Measurements from ENCODE around the gene JPT1.

Gene JPT1

DNA sequence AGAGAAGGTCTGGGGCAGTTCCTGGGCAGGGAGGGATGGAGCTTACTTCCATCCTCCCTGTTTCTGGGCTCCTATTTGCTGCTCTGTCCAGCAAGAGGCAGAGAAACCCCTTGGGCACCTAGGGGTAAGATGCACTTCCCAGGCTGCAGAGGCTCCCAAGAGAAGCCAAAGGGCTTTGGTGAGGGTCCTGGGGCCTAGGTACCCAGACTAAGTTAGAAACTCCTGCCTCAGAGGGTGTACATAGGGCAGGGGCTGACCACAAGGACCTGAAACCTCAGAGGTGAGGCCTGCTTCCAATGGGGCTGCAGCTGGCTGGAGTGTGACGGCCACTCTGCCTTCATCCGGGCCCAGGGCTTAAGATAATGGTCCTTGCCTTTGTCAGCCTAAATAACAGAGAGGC lies 46.1 kb downstream of the JPT1 start:
- no peak for DNase-seq (ENCODE audit: low read depth in 1 of 2, low spot score in 1 of 2)

DNA sequence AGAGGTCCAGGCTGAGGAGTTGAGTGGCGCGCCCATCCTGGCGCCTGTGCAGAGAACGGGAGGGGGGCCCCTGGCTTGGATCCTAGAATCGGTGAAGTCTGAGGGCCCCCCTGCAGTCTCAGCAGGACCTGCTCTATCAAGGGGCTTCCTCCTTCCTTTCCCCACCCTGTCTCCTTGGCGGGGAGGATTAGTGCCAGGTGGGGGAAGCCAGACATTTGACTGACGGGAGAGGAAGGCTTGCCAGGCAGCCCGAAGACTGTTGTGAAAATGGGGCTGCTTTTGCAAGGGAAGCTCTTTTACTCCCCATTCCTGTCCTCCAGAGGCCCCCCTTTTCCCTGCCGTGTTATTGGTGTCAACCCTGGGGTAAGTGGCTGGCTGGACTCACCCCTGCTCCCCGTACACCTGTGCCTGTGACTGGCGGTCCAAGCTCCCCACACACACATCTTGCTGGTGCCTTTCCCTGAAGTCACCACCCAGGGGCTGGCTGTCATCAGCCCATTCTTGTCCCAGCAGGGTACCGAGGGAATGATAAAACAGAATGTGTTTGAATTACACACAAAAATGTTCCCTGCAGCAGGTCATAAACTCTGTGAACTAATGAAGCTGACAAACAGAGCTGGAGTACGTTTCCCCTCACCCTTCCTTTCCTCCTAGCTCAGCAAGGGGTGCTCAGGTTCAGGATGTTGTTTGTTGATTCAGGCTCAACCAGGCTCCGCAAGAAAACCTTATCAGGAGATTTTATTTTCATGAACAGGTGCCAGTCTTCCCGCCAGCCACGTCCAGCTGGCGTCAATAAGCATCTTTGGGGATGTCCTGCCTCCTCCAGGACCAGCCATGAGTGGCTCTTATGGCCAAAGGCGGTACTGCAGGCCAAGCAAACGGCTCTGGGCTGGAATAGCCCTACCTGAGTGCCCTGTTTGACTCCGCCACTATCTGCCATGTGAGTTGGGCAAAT lies 48.9 kb downstream of the JPT1 start:
- no peak for DNase-seq (ENCODE audit: low read depth in 1 of 2, low spot score in 1 of 2)

DNA sequence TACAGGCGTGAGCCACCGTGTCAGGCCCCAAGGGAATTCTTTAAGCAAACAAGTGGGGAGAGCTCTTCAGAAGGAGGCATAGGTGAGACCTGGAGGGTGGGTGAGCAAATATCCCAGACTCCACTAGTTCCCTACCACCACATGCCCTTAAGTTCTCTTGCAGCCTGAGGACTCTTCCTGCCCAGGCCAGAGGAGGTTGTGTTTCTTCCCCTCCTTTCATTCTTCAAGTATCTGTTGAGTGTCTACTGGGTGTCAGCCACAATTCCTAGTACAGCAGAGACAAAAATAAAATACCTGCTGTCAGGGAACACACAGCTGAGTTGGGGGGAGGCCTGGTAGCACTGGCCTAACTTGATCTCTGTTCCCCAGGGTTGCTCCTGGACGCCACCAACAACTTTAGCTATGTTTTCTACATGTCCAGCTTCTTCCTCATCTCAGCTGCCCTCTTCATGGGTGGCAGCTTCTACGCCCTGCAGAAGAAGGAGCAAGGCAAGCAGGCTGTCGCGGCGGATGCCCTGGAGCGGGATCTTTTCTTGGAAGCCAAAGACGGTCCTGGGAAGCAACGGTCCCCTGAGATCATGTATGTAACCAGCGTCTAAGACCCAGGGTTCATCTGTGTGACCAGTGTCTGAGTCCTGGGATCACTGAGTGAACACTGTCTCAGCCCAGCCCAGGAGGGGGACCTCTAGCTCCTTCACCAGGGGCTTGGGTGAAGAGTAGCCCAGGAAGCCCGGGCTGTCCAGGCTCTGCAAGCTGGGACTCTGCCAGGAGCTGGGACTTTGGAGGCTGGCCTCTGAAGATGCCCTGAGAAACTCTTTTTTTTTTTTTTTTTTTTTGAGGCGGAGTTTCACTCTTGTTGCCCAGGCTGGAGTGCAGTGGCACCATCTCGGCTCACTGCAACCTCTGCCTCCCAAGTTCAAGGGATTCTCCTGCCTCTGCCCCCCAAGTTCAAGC lies 50.4 kb downstream of the JPT1 start:
- no peak for DNase-seq (ENCODE audit: low read depth in 1 of 2, low spot score in 1 of 2)

DNA sequence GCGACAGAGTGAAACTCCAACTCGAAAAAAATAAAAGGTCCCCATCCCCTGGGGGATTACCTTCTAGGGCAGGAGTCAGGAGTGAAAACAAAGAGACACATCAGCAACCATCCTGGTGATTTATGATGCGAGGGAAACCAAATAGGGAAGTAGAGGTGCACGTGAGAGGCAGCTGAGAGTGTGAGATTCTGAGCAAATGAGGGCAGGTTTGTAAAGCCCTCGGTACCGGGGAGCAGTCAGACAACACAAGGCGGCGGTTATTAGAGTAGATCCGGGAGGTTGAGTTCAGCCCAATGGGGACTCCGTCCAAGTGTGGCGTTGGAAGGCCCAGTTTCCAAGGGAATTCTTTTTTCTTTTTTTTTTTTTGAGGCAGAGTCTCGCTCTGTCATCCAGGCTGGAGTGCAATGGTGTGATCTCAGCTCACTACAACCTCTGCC lies 51.9 kb downstream of the JPT1 start:
- no peak for DNase-seq (ENCODE audit: low read depth in 1 of 2, low spot score in 1 of 2)

DNA sequence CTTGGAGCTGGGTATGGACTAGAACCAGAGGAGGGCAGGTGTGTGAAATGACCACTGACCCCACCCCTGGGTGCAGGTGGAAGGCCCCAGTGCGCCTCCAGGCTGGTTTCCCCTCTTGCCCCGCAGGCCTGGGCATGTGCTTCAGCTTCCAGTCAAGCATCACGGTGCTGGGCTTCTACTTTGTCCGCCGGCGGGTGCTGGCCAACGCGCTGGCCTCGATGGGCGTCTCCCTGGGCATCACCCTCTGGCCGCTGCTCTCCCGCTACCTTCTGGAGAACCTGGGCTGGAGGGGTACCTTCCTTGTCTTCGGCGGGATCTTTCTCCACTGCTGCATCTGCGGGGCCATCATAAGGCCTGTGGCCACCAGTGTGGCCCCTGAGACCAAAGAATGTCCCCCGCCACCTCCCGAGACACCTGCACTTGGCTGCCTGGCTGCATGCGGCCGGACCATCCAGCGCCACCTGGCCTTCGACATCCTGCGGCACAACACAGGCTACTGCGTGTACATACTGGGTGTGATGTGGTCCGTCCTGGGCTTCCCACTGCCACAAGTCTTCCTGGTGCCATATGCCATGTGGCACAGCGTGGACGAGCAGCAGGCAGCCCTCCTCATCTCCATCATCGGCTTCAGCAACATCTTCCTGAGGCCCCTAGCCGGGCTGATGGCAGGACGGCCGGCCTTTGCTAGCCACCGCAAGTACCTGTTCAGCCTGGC lies 54.3 kb downstream of the JPT1 start:
- no peak for DNase-seq (ENCODE audit: low read depth in 1 of 2, low spot score in 1 of 2)

DNA sequence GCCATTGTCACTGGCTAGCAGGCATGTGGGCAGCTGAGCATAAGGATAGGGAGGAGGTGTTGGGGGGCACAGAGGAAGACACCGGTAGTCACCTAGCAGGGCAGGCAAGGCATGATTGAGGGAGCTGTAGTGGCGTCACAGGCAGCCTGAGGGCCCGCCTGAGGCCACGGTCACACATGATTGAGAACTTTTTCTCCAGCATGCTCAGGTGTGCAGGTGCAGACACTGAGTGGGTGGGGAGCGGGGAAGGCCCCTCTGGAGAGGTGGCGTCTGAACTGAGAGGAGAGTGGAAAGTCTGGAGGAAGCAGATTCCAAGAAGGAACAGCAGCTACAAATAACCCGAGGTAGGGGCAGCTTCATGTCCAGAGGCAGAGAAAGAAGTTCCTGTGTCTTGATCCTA lies 55.5 kb downstream of the JPT1 start:
- DNase-seq (ENCODE audit: low read depth in 1 of 2, low spot score in 1 of 2): no peak

DNA sequence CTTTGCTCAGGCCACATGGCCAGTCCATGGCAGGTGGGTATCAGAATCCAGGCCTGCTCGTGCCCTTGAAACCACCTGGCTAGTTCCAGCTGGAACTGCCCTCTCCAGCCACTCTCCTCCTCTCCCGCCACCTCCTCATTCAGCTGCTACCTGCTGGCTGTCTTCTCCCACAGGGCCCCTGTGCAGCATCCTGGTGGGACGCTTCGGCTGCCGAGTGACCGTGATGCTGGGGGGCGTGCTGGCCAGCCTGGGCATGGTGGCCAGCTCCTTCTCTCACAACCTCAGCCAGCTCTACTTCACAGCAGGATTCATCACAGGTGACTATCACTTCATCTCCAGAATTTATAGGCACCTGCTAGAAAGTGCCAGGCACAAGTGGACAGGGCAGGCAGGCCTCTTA lies 56.4 kb downstream of the JPT1 start:
- no peak for DNase-seq (ENCODE audit: low read depth in 1 of 2, low spot score in 1 of 2)

DNA sequence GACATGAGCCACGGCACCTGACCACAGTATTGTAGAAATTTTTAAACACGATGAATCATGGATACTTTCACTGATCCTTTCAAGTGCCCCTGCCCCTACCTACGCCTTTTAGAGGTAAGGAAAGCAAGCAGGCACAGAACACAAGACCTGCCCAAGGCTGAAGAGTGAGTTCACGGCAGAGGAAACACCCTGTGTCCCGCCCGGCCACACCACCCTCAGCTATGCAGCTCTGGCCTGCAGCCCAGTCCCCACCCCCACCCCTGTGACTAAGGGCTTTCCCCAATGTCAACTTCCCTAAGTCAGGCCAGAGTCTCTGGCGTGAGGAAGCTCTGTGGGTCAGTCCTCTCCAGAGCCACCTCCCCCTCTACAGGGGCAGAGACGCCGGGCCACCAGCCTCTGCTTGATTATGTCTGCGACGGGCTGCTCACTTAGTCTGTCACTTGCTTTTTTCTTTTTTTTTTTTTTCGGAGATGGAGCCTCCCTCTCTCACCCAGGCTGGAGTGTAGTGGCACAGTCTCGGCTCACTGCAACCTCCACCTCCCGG lies 58.2 kb downstream of the JPT1 start:
- no peak for DNase-seq (ENCODE audit: low read depth in 1 of 2, low spot score in 1 of 2)

DNA sequence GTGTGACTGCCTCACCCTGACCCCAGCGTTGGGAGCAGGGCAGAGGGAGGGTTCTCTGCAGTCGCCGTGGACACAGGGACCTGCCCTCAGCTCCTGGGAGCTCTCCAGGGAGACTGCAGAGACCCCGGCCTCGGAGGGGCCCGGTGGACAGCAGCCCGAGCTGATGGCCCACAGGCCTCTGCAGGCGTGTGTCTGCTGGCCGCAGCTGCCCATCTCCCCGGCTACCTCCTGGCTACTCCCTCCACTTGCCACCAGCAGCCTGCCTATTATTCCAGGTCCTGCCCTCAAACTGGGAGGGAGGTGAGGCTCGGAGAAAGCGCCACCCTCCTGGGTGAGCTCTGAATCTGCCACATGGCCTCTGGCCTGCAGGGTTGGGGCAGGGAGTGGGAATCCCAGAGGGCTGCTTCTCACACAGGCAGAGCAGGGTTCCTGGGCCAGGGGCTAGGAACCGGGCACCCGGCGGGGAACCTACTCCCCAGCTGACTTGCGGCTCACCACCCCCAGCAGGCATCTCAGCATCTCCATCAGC lies 59.4 kb downstream of the JPT1 start:
- DNase-seq (ENCODE audit: low read depth in 1 of 2, low spot score in 1 of 2): no peak

DNA sequence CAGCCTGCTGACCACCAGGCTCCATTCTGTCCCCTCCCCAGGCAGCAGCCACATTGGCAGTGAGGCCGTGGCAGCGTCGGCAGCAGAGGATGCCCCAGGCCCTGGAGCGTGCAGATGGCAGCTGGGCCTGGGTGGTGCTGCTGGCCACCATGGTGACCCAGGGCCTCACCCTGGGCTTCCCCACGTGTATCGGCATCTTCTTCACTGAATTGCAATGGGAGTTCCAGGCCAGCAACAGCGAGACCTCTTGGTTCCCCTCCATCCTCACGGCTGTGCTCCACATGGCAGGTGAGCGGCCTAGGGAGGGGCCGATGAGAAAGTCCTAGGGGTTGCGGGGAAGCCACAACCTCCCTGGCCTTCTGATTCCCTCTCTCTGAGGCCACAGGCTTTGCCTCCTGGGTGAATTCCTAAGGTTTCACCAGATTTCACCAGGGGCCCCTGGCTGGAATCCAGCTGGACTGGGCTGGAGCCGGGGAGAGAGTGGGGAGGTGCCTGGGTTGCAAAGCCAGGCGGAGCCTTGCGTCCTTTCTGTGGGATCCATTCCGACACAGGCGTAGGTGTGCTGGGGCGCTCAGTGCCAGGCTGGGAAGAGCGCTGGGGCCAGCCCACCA lies 60.7 kb downstream of the JPT1 start:
- DNase-seq (ENCODE audit: low read depth in 1 of 2, low spot score in 1 of 2): no peak

DNA sequence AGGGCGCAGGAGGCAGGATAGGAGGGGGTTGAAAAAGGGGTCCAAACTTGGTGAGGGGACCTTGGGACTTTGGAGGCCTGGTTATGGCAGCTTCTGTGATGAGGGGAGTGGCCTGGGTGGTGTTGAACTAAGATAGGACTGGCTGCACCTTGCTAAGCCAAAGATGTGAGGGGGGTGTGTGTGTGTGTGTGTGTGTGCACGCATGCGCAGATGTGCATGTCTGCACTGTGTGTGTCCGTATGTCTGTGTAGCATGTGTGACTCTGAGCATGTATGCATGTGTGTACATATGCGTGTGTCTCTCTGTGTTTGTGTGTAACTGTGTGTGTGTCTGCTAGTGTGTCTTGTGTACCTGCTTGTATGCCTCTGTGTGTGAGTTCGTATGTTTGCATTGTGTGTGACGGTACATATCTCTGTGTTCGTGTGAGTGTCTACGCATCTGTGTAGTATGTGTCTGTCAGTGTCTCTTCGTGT lies 62.4 kb downstream of the JPT1 start:
- DNase-seq (ENCODE audit: low read depth in 1 of 2, low spot score in 1 of 2): no peak

DNA sequence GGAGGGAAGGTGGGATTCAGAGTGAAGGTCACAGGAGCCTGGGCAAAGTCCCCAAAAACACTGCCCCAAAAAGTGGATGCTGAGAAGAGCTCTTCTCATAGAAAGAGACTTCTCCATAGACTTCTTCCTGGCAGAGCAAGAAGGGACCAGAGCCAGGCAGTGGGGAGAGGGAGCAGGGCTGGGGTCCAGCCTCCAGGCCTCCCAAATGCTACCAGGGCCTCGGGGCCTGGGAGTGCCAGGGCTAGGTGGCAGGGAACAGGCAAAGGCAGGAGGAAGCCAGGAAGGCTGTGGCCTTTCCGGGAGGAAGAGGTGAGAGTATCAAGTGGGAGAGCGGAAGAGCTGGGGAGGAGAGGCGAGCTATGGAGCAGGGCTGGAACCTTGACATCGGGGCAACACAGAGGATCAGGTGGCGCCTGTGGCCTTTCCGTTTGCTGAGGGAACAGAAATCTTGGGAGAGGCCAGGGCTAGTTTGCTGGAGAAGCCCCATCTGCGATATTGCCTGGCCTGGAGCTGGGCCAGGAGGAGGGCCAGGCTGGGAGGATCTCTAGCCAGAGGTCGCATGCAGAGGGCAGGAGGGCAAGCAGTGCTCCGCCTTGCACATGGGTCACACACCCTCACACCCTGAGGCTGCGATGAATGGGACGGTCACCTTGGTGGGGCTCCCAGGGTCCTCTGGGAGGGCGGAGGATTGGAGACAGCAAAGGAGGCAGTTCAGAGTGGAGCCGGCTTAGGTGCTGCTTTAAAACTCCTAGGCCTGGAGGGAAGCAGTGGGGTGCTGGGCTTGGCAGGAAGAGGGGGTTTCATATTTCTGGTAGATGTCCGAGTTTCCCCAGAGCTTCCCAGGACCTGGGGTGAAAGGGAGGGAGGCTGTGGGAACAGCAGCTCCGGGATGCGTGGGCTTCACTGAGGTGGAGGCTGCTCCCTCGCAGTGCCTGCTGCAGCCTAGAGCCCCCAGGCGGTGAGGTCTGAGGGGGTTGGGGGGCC lies 63.1 kb downstream of the JPT1 start:
- no peak for DNase-seq (ENCODE audit: low read depth in 1 of 2, low spot score in 1 of 2)

DNA sequence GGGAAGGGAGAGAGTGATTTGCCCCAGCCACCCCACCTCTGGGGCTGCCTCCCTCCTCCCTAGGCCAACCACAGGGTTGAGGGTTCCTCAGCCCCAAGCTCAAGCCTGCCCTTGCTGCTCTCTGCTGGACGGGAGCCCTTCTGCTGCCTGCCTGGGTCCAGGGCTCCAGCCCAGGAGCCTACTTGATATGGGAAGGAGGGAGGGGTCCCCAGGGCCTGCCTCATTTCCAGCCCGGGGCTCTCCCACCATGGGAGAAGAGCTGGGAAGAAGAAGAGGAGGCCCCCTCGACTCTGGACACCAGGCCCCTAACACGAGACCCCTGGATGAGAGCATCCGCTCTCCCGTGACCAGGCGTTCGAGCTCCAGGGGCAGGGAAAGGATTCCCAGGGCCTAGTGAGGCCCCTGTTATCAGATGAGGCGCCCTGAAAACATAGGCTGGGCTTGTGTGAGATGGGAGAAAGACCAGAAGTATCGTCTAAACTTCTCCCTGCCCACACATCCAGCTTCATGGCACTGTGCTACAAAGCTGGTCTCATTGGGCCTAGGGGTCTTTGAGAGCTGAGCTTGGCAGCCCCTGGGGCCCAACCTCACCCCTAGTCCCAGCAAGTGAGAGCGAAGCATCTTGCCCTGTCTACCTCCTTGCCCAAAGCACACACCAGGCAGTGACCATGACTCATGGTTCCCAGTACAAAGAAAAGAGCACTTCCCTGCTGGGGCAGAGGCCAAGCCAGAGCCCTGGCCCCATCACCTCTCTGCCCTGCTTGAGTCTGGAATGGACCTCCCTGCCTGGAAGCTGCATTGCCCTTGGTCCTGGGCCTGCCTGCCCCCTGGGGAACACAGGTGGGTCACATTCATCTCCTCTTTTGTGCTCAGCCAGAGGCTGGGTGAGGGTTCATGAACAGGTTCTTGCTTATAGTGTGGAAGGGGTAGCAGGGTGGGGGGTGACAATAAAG lies 65.6 kb downstream of the JPT1 start:
- DNase-seq (ENCODE audit: low read depth in 1 of 2, low spot score in 1 of 2): no peak

DNA sequence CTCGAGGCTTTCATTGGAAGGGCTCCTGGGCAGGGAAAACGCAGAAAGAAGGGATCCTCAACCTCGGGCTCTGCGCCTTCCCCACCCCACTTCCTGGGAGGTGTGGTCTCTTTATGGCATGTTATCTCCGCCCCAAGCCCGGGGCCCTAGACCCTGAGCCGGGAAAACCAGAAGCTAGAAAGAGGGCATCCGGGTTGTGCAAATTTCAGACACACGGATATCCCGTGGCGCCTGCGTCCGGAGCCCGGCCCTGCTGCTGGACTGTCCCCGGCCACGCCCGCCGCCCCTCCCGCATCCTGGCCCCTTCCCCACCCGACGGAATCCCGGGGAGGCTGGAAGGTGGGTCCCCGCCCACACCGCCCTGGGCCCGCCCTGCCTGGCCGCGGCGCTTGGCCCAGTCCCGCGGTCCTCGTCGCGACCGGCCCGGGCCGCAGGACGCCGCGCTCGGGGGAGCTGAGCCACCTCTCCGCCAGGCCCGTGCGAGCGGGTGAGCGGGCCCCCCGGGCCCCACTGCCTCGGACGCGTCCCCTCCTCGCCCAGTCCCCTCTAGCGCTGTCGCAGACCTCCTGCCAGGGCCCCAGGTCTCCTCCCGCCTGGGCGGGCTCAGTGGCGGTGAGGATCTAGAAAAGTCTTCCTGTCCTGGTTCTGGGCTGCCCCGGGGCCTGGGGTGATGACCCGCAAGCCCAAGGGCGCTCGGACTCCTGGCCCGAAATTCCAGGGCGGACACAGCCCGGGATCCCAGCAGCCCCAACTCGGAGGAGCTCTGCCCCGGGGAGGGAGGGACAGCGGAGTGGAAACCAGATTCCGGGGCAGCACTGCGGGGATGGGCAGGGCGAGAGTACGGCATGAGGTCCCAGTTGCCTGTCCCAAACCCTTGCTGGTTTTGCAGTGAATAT lies 66.5 kb downstream of the JPT1 start, which contains the start of gene SLC16A5:
SLC16A5 (plus strand) TSS at position 397 of the 896 bp plus-strand sequence. CDS start 5,683 bp downstream, outside the sequence.
- no peak for DNase-seq (ENCODE audit: low read depth in 1 of 2, low spot score in 1 of 2)

DNA sequence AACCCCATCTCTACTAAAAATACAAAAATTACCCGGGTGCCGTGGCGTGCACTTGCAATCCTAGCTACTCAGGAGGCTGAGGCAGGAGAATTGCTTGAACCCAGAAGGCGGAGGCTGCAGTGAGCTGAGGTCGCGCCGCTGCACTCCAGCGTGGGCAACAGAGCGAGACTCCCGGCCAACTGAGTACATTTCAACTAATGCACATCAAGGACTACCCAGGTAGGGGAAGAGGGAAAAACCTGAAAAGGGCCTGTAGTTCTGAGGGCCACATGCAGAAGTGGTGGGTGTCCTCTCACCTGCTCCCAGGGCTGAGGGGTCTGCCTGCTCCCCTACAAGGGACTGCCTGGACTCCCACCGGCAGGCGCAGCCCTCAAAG lies 67.1 kb downstream of the JPT1 start:
- no peak for DNase-seq (ENCODE audit: low read depth in 1 of 2, low spot score in 1 of 2)

DNA sequence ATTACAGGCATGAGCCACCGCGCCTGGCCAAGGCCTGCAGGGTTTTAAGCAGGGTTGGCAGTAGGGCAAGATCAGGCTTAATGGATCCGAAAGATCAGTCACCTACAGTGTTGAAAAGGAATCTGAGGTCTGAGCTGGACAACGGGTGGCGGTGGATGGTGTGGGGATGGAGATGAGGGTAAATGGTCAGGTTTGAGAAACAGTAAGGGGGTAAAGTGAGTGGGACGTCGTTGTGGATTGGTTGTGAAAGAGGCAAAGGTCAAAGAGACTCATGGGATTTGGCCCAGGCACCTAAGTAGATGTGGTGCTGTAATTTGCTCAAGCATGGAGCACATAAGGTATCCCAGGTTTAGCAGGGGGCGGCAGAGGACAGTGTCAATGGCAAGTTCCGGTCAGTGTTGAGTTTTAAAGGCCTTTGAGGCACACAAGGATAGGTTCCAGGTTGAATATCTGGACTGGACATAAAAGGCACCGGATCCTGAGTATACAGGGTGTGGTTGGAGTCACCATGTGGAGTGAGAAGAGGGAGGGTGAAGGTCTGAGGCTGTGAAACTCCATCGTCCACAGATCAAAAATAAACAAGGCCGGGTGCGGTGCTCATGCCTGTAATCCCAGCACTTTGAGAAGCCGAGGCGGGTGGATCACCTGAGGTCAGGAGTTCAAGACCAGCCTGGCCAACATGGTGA lies 67.7 kb downstream of the JPT1 start:
- DNase-seq (ENCODE audit: low read depth in 1 of 2, low spot score in 1 of 2): no peak
